Loucy (cell line): Measurements from ENCODE around the gene FGF12.

Experiments
- H2AFZ ChIP-seq: fragments of 200-600 bp; sonication (generic); 2 replicates; pipeline ENCODE4 v1.6.0; 2016; ENCODE audit warnings: antibody characterized with exemption, mild to moderate bottlenecking, low read length, moderate library complexity
- H3F3A ChIP-seq: fragments of 200-600 bp; 2 replicates; pipeline ENCODE4 v1.6.0; 2016; ENCODE audit warnings: antibody characterized with exemption, low read depth, mild to moderate bottlenecking
- H3K27me3 ChIP-seq: fragments of 200-600 bp; sonication (generic); 2 replicates; pipeline ENCODE4 v1.6.1; 2014; ENCODE audit warnings: low read length, mild to moderate bottlenecking; ENCODE audit not compliant: insufficient read depth, poor library complexity, severe bottlenecking
- H3K36me3 ChIP-seq: fragments of 200-600 bp; sonication (generic); 2 replicates; pipeline ENCODE4 v1.6.1; 2016; ENCODE audit warnings: low read length; ENCODE audit not compliant: insufficient read depth
- H3K4me1 ChIP-seq: fragments of 200-600 bp; sonication (generic); 2 replicates; pipeline ENCODE4 v1.5.1; 2014; ENCODE audit warnings: low read length, mild to moderate bottlenecking; ENCODE audit not compliant: insufficient read depth, poor library complexity, severe bottlenecking
- H3K4me2 ChIP-seq: fragments of 200-600 bp; sonication (generic); 2 replicates; pipeline ENCODE4 v1.6.0; 2014; ENCODE audit warnings: antibody characterized with exemption, low read length, low read depth, mild to moderate bottlenecking; ENCODE audit not compliant: poor library complexity, severe bottlenecking
- H3K4me3 ChIP-seq: fragments of 200-600 bp; sonication (generic); 2 replicates; pipeline ENCODE4 v1.5.1; 2014; ENCODE audit warnings: low read length, mild to moderate bottlenecking, mixed read lengths; ENCODE audit not compliant: poor library complexity, severe bottlenecking
- H3K79me2 ChIP-seq: fragments of 200-600 bp; sonication (generic); 2 replicates; pipeline ENCODE4 v1.6.1; 2014; ENCODE audit warnings: low read length; ENCODE audit not compliant: insufficient read depth
- H3K9ac ChIP-seq: fragments of 200-600 bp; sonication (generic); 2 replicates; pipeline ENCODE4 v1.6.0; 2014; ENCODE audit warnings: mild to moderate bottlenecking, low read depth, low read length, moderate library complexity; ENCODE audit not compliant: poor library complexity, severe bottlenecking
- H3K9me2 ChIP-seq: fragments of 200-600 bp; sonication (generic); replicated peaks from 2 replicates; pipeline ENCODE4 v1.6.1; 2016; ENCODE audit warnings: low read depth, low read length, mixed read lengths
- H3K9me3 ChIP-seq: fragments of 200-600 bp; sonication (generic); 2 replicates; pipeline ENCODE4 v1.6.1; 2014; ENCODE audit warnings: mild to moderate bottlenecking, antibody characterized with exemption, low read length, low read depth; ENCODE audit not compliant: insufficient read depth
- H4K20me1 ChIP-seq: fragments of 200-600 bp; sonication (generic); 2 replicates; pipeline ENCODE4 v1.6.0; 2014; ENCODE audit warnings: antibody characterized with exemption, low read length, mild to moderate bottlenecking; ENCODE audit not compliant: insufficient read depth, poor library complexity, severe bottlenecking
- CTCF ChIP-seq: fragments of 200-600 bp; sonication (generic); conservative IDR thresholded peaks from 2 replicates; pipeline ENCODE4 v1.5.1; 2014; ENCODE audit warnings: mild to moderate bottlenecking, antibody characterized with exemption, low read length
- EZH2phosphoT487 ChIP-seq: fragments of 200-600 bp; IDR thresholded peaks from 2 replicates; pipeline ENCODE4 v1.6.1; 2018; ENCODE audit warnings: antibody characterized with exemption, mild to moderate bottlenecking, moderate library complexity, borderline replicate concordance

FGF12 gene

GRCh38 chr3:192128060-192128459 lies 599.3 kb downstream of the FGF12 start:
- no peaks in the 10 kb centered on the region for H3F3A ChIP-seq
- H3K4me2 ChIP-seq: no peak overlapping the region
- H2AFZ ChIP-seq: no peak overlapping the region
- TF ChIP-seq CTCF: no peak
- TF ChIP-seq EZH2phosphoT487: no peak
- H3K9ac ChIP-seq: no peak overlapping the region
- no peaks in the 10 kb centered on the region for H3K36me3 ChIP-seq
- no peaks in the 10 kb centered on the region for H3K79me2 ChIP-seq
- H3K4me3 ChIP-seq: no peak overlapping the region
- H3K9me2 ChIP-seq: no peaks in the 10 kb centered on the region
- no peaks in the 10 kb centered on the region for H3K9me3 ChIP-seq
- H3K27me3 ChIP-seq: no peaks in the 10 kb centered on the region
- no peaks in the 10 kb centered on the region for H4K20me1 ChIP-seq
- no peaks in the 10 kb centered on the region for H3K4me1 ChIP-seq

GRCh38 chr3:192122832-192123594 lies 604.3 kb downstream of the FGF12 start:
- Histone ChIP-seq H3K79me2 (no peaks in the 10 kb centered on the region), H3F3A (no peaks in the 10 kb centered on the region), H3K4me1 (no peaks in the 10 kb centered on the region), H3K27me3 (no peaks in the 10 kb centered on the region), H3K9me3 (no peaks in the 10 kb centered on the region), H3K4me3 (no peak overlapping the region), H4K20me1 (no peaks in the 10 kb centered on the region), H3K4me2 (no peak overlapping the region), H3K9ac (no peak overlapping the region), H2AFZ (no peak overlapping the region), H3K9me2 (no peaks in the 10 kb centered on the region), H3K36me3 (no peaks in the 10 kb centered on the region)
- TF ChIP-seq CTCF: no peak
- TF ChIP-seq EZH2phosphoT487: no peak

DNA sequence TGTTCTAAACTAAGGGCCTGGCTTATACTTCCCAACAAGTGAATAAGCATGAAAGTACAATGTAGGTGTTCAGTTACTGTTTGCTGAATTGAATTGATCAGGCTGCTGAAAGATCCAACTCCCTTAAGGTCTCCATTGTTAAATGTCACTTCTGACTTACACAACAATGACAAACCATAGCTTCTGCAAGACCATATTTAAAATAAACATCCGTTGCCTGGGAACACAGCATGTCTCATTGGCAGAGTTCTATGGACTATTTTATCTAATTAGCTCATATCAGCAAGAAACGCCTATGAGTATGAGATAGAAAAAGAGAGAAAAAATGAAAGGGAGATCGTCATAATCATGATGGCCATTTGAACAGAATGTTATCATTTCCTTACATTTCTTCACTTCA lies 605.4 kb downstream of the FGF12 start:
- no peaks in the 10 kb centered on the region for H3K27me3 ChIP-seq
- TF ChIP-seq CTCF (no peak), EZH2phosphoT487 (no peak)
- H3K79me2 ChIP-seq: no peaks in the 10 kb centered on the region
- no peak overlapping the region for H3K4me2 ChIP-seq
- H2AFZ ChIP-seq: no peak overlapping the region
- H4K20me1 ChIP-seq: no peaks in the 10 kb centered on the region
- H3K4me1 ChIP-seq: no peaks in the 10 kb centered on the region
- no peaks in the 10 kb centered on the region for H3K9me3 ChIP-seq
- no peaks in the 10 kb centered on the region for H3K9me2 ChIP-seq
- no peaks in the 10 kb centered on the region for H3F3A ChIP-seq
- no peak overlapping the region for H3K4me3 ChIP-seq
- H3K36me3 ChIP-seq: no peaks in the 10 kb centered on the region
- H3K9ac ChIP-seq: no peak overlapping the region
